ENCODE results near the gene RAC2.

DNA sequence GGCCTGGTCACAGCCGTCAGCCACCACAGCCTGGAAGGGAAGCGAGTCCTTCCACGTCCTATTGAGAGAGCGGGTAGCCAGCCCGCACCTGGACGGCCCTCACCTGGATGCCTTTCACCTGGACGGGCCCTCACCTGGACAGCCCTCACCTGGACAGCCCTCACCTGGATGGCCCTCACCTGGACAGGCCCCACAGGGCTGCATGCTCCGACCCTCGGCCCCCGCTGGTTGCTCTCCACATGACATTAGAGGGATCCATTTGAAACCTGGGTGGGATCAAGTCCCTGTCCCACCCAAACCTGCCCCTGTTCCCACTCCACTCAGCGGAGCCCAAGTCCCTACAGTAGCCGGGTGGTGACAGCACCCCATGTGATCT, 59.7 kb downstream of the RAC2 start:
- TF ChIP-seq, protein P1, sequence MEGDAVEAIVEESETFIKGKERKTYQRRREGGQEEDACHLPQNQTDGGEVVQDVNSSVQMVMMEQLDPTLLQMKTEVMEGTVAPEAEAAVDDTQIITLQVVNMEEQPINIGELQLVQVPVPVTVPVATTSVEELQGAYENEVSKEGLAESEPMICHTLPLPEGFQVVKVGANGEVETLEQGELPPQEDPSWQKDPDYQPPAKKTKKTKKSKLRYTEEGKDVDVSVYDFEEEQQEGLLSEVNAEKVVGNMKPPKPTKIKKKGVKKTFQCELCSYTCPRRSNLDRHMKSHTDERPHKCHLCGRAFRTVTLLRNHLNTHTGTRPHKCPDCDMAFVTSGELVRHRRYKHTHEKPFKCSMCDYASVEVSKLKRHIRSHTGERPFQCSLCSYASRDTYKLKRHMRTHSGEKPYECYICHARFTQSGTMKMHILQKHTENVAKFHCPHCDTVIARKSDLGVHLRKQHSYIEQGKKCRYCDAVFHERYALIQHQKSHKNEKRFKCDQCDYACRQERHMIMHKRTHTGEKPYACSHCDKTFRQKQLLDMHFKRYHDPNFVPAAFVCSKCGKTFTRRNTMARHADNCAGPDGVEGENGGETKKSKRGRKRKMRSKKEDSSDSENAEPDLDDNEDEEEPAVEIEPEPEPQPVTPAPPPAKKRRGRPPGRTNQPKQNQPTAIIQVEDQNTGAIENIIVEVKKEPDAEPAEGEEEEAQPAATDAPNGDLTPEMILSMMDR (IDR thresholded peaks at IDR 0.05) = no peak
- TF ChIP-seq POLR2A (IDR thresholded peaks at IDR 0.05) = no peak

Measured in adrenal gland (tissue), 5 donors.